Transverse colon (tissue), 4 donors: Measurements from ENCODE around the gene SRSF2. TPM values are rescaled to one million over a fixed set of nuclear protein-coding genes. Genes with fewer than 3 reads are reported as not detected.
"Not testable (repeated sequence)": the region's sequence is repeated elsewhere in the genome, so short reads cannot be mapped to it uniquely, and the experiment has no call there.

ENCODE experiments used
- DNase-seq: peaks from one replicate; pipeline ENCODE4 v3.0.0-alpha.2; 2019
- H3K27ac ChIP-seq, 4 donors: fragments of 200-600 bp; sonication (generic); 2 replicates each; pipeline ENCODE4 v1.5.1; 2016 to 2018; ENCODE audit warnings: inconsistent platforms in 4 of 4
- H3K27me3 ChIP-seq: fragments of 200-600 bp; sonication (generic); 2 replicates; pipeline ENCODE4 v1.5.1; 2017; ENCODE audit warnings: inconsistent platforms
- H3K36me3 ChIP-seq, 4 donors: fragments of 200-600 bp; sonication (generic); 2 replicates each; pipeline ENCODE4 v1.5.1; 2017 to 2019; ENCODE audit warnings: inconsistent platforms in 4 of 4
- H3K4me1 ChIP-seq, 4 donors: fragments of 200-600 bp; sonication (generic); 2 replicates each; pipeline ENCODE4 v1.5.1; 2017 to 2020; ENCODE audit warnings: inconsistent platforms in 4 of 4
- H3K4me3 ChIP-seq, 4 donors: fragments of 200-600 bp; sonication (generic); 1 replicate in 1 of 4; 2 replicates in 3 of 4; pipeline versions ENCODE4 v1.5.1 to v1.6.1; 2017 to 2019; ENCODE audit warnings: inconsistent platforms in 4 of 4
- H3K9me3 ChIP-seq, 2 donors: fragments of 200-600 bp; sonication (generic); 2 replicates each; pipeline ENCODE4 v1.5.1; 2017 to 2019; ENCODE audit warnings: inconsistent platforms in 2 of 2
- CTCF ChIP-seq, 5 experiments: fragments of 200-600 bp in 3 of 5; fragments of 450-650 bp in 2 of 5; sonication (generic) in 3 of 5; IDR thresholded peaks; 1 replicate in 2 of 5; 2 replicates in 3 of 5; pipeline ENCODE4 v1.5.1; 2016 to 2017; ENCODE audit warnings: antibody characterized with exemption in 5 of 5, inconsistent platforms in 3 of 5, mild to moderate bottlenecking in 2 of 5, moderate library complexity in 1 of 5
- EP300 ChIP-seq: sonication (generic); formaldehyde crosslinking; IDR thresholded peaks from one replicate; pipeline ENCODE4 v1.6.1; 2017; ENCODE audit warnings: antibody characterized with exemption, low read depth
- POLR2A ChIP-seq: fragments of 450-650 bp; IDR thresholded peaks from one replicate; pipeline ENCODE4 v1.6.1; 2016; ENCODE audit warnings: antibody characterized with exemption, mild to moderate bottlenecking, moderate library complexity
- POLR2AphosphoS5 ChIP-seq, 3 donors: sonication (generic); formaldehyde crosslinking; IDR thresholded peaks; one replicate each; pipeline ENCODE4 v1.6.1; 2016; ENCODE audit warnings: antibody characterized with exemption in 3 of 3
- WGBS, 2 donors: methylation state at CpG; one replicate each; pipeline ENCODE4 v1.1.5; 2018; ENCODE audit warnings: low coverage in 1 of 2; 5-methylcytosine and 5-hydroxymethylcytosine counted together
- in situ Hi-C, 4 donors: fragments of 200-750 bp; cut with MboI; loops; one replicate each; pipeline versions ENCODE4 v1.15.0 to v1.15.1; 2017; ENCODE audit warnings: low sequenced_read_pairs in 3 of 4, low pct_ligation_motif_present in 1 of 4, low pct_unique_long_range_greater_than_20kb in 1 of 4
- intact Hi-C: fragments of 100-400 bp; cut with DNase I; formaldehyde crosslinking; loops from one replicate; pipeline ENCODE4 v1.15.1; 2023; ENCODE audit warnings: low total_unique reads
- total RNA-seq, 4 donors: library from RNA; depleted of rRNA; stranded (reverse); fragments of >200 nt; gene quantifications; one replicate each; pipeline ENCODE4 v1.1.0, GENCODE V29; 2016

The SRSF2 gene
- total RNA-seq, 4 donors from 2014 or later = 193 to 1,196 (median 348) TPM

- H3K4me1 ChIP-seq = peaks cover 39 to 72% (median 45%) of the 10 kb centered on the region in 4 donors
- TF ChIP-seq CTCF (IDR thresholded peaks at IDR 0.05) (no peak), POLR2AphosphoS5 (IDR thresholded peaks at IDR 0.05) (no peak), EP300 (no peak), POLR2A (no peak)
- no peak for DNase-seq
- H3K9me3 ChIP-seq = no peaks in the 10 kb centered on the region
- intact Hi-C loops = no loop called here
- in situ Hi-C loops = no loop called here
- H3K27ac ChIP-seq = peak overlapping the region; percentile 99 to 100 (median 100)
- 4 to 11% methylated on average over 3 to 5 of the region's 5 CpGs for WGBS, 2 donors
- peak overlapping the region in 3 of 4 donors; percentile 82 to 100 (median 88) for H3K4me3 ChIP-seq
- peaks cover 0 to 37% (median 9%) of the 10 kb centered on the region in 4 donors for H3K36me3 ChIP-seq
- no peaks in the 10 kb centered on the region for H3K27me3 ChIP-seq
Observed at GRCh38 chr17:76735006-76735405, 2.1 kb downstream of the SRSF2 start.

- Histone ChIP-seq H3K27ac (peak overlapping the region; percentile 99 to 100 (median 100)), H3K9me3 (no peaks in the 10 kb centered on the region), H3K4me1 (peaks cover 39 to 71% (median 43%) of the 10 kb centered on the region in 4 donors), H3K4me3 (peak overlapping the region in 3 of 4 donors; percentile 82 to 100 (median 88)), H3K27me3 (no peaks in the 10 kb centered on the region), H3K36me3 (peaks cover 0 to 37% (median 9%) of the 10 kb centered on the region in 4 donors)
- in situ Hi-C loops (no loop called here), intact Hi-C loops (no loop called here)
- WGBS, 2 donors = 8 to 12% methylated on average over 8 of the region's 8 CpGs
- TF ChIP-seq EP300 = no peak
- no peak for DNase-seq
Observed at GRCh38 chr17:76734080-76734840, 2.9 kb downstream of the SRSF2 start.

- Histone ChIP-seq H3K27me3 (no peaks in the 10 kb centered on the region), H3K27ac (peak overlapping the region in 3 of 4 donors; percentile 99 to 100 (median 100)), H3K36me3 (peaks cover 0 to 37% (median 9%) of the 10 kb centered on the region in 4 donors), H3K9me3 (no peaks in the 10 kb centered on the region), H3K4me1 (peaks cover 33 to 71% (median 42%) of the 10 kb centered on the region in 4 donors), H3K4me3 (peak overlapping the region in 1 of 4 donors; percentile 88)
- in situ Hi-C loops = no loop called here
- intact Hi-C loops = no loop called here
- TF ChIP-seq CTCF (IDR thresholded peaks at IDR 0.05) = no peak
- no peak for TF ChIP-seq POLR2AphosphoS5 (IDR thresholded peaks at IDR 0.05)
- no peak for TF ChIP-seq EP300
- no peak for TF ChIP-seq POLR2A
- DNase-seq = no peak
- 38 to 47% methylated on average over 1 of the region's 1 CpG for WGBS, 2 donors
Observed at GRCh38 chr17:76733618-76733957, 3.5 kb downstream of the SRSF2 start.

GRCh38 chr17:76732734-76733617 lies 4.2 kb downstream of the SRSF2 start:
- Histone ChIP-seq H3K4me1 (peaks cover 33 to 73% (median 42%) of the 10 kb centered on the region in 4 donors), H3K9me3 (no peaks in the 10 kb centered on the region), H3K36me3 (peaks cover 0 to 37% (median 9%) of the 10 kb centered on the region in 4 donors), H3K4me3 (no peak overlapping the region), H3K27me3 (no peaks in the 10 kb centered on the region), H3K27ac (peak overlapping the region in 2 of 4 donors; percentile 20 to 100)
- no peak for DNase-seq
- 68 to 81% methylated on average over 2 to 3 of the region's 3 CpGs for WGBS, 2 donors
- in situ Hi-C loops (no loop called here), intact Hi-C loops (no loop called here)
- TF ChIP-seq EP300 (no peak), POLR2A (no peak), CTCF (IDR thresholded peaks at IDR 0.05) (no peak), POLR2AphosphoS5 (IDR thresholded peaks at IDR 0.05) (no peak)

- DNase-seq, in situ Hi-C loops, intact Hi-C loops, H3K4me3 ChIP-seq, H3K27me3 ChIP-seq, H3K9me3 ChIP-seq: not testable (repeated sequence)
- Histone ChIP-seq H3K36me3 (peaks cover 0 to 37% (median 9%) of the 10 kb centered on the region in 4 donors), H3K4me1 (peaks cover 40 to 81% (median 49%) of the 10 kb centered on the region in 4 donors), H3K27ac (peak overlapping the region in 2 of 4 donors; percentile 2 to 20)
- WGBS, 2 donors = 86 to 92% methylated on average over 8 to 13 of the region's 13 CpGs
Observed at GRCh38 chr17:76731800-76732733, 5.1 kb downstream of the SRSF2 start.
